Uterus (tissue), 2 donors: ENCODE measurements around the gene PFKL.

Experiments used
- POLR2A ChIP-seq, 2 donors: fragments of 450-650 bp; IDR thresholded peaks; one replicate each; pipeline ENCODE4 v1.6.1; 2016; ENCODE audit warnings: antibody characterized with exemption in 2 of 2, mild to moderate bottlenecking in 1 of 2, moderate library complexity in 1 of 2
- TF ChIP-seq, protein P1 (sequence below), 4 experiments: fragments of 200-600 bp in 2 of 4; fragments of 450-650 bp in 2 of 4; sonication (generic) in 2 of 4; IDR thresholded peaks; one replicate each; pipeline ENCODE4 v1.5.1; 2016 to 2019; ENCODE audit warnings: antibody characterized with exemption in 4 of 4, mild to moderate bottlenecking in 2 of 4, moderate library complexity in 1 of 4

DNA sequence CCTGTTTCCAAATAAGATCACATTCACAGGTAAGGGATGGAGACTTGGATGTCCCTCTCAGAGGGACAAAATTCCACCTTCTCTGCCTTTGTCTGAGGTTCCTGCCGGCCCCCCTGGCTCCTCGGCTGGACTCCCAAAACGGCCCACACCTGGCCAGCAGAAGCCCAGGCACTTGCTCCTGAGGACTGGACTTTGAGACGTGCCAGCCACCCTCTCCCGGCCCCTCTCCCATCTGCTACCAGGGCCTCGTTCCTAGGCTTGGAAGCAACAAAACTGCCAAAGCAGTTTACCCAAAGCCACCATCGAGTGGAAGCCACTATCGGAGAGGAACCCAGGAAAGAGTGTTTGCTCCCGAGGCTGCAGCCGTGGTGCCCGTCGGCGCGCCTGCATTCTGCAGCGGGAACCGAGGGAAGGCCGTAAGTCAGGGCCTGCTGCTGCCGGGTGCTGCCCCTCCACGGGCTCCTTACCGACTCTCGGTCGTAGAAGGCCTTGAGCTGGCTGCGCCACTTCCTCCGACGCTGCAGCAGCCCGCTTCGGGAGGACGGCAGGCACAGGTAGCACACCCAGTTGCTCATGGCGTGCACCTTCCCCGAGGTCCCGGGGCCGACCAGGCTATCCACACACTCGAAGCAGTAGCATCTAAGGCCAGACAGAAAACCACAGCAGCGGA lies 41.7 kb upstream of the PFKL start:
- TF ChIP-seq, protein P1, sequence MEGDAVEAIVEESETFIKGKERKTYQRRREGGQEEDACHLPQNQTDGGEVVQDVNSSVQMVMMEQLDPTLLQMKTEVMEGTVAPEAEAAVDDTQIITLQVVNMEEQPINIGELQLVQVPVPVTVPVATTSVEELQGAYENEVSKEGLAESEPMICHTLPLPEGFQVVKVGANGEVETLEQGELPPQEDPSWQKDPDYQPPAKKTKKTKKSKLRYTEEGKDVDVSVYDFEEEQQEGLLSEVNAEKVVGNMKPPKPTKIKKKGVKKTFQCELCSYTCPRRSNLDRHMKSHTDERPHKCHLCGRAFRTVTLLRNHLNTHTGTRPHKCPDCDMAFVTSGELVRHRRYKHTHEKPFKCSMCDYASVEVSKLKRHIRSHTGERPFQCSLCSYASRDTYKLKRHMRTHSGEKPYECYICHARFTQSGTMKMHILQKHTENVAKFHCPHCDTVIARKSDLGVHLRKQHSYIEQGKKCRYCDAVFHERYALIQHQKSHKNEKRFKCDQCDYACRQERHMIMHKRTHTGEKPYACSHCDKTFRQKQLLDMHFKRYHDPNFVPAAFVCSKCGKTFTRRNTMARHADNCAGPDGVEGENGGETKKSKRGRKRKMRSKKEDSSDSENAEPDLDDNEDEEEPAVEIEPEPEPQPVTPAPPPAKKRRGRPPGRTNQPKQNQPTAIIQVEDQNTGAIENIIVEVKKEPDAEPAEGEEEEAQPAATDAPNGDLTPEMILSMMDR (IDR thresholded peaks at IDR 0.05) = no peak
- TF ChIP-seq POLR2A (IDR thresholded peaks at IDR 0.05) = no peak
